Osteoblast (primary cell): ENCODE data around the gene MGAT4B. TPM values are rescaled to one million over a fixed set of nuclear protein-coding genes. Genes with fewer than 3 reads are reported as not detected.

Source experiments
- DNase-seq: peaks from one replicate; pipeline ENCODE4 v3.0.0; 2011; ENCODE audit warnings: low spot score, mixed read lengths; ENCODE audit not compliant: insufficient read length; ENCODE audit errors: missing footprints
- H2AFZ ChIP-seq: 2 replicates; pipeline ENCODE4 v1.6.0; 2011; ENCODE audit warnings: mild to moderate bottlenecking, low read length
- H3K27ac ChIP-seq: 2 replicates; pipeline ENCODE4 v1.5.1; 2011; ENCODE audit warnings: mild to moderate bottlenecking, low read depth, low read length, moderate library complexity
- H3K27me3 ChIP-seq: 2 replicates; pipeline ENCODE4 v1.6.0; 2012; ENCODE audit warnings: mild to moderate bottlenecking, control low read depth, inconsistent platforms, low read length, moderate library complexity; ENCODE audit not compliant: insufficient read depth
- H3K36me3 ChIP-seq: 2 replicates; pipeline ENCODE4 v1.5.1; 2011; ENCODE audit warnings: mild to moderate bottlenecking, low read length, control low read depth, moderate library complexity; ENCODE audit not compliant: insufficient read depth
- H3K4me1 ChIP-seq: 2 replicates; pipeline ENCODE4 v1.5.1; 2011; ENCODE audit warnings: mild to moderate bottlenecking, low read length, control low read depth, moderate library complexity; ENCODE audit not compliant: insufficient read depth
- H3K4me2 ChIP-seq: 2 replicates; pipeline ENCODE4 v1.6.0; 2011; ENCODE audit warnings: mild to moderate bottlenecking, low read length; ENCODE audit not compliant: insufficient read depth
- H3K4me3 ChIP-seq: fragments of 200-600 bp; sonication (generic); 3 replicates; pipeline ENCODE4 v1.5.1; 2012; ENCODE audit warnings: mild to moderate bottlenecking, low read length, inconsistent platforms; ENCODE audit not compliant: insufficient read depth
- H3K79me2 ChIP-seq: 2 replicates; pipeline ENCODE4 v1.6.0; 2012; ENCODE audit warnings: mild to moderate bottlenecking, low read length, control low read depth, inconsistent platforms; ENCODE audit not compliant: insufficient read depth
- H3K9me3 ChIP-seq: 2 replicates; pipeline ENCODE4 v1.5.1; 2011; ENCODE audit warnings: low read depth, low read length, control low read depth
- H4K20me1 ChIP-seq: 2 replicates; pipeline ENCODE4 v1.6.0; 2012; ENCODE audit warnings: mild to moderate bottlenecking, low read length, control low read depth; ENCODE audit not compliant: insufficient read depth
- CTCF ChIP-seq: IDR thresholded peaks from 2 replicates; pipeline ENCODE4 v1.5.1; 2011; ENCODE audit warnings: mild to moderate bottlenecking, low read depth, low read length, moderate library complexity; ENCODE audit errors: extremely low read depth
- total RNA-seq: library from RNA; depleted of rRNA; stranded (reverse); fragments of >200 nt; gene quantifications from 2 replicates; pipeline ENCODE4 v1.2.3, GENCODE V29; 2012

MGAT4B gene
- total RNA-seq, 1 donor: 95.9 TPM

GRCh38 chr5:179814090-179814489 lies 7.4 kb upstream of the MGAT4B start:
- Histone ChIP-seq H3K9me3 (no peaks in the 10 kb centered on the region), H3K4me1 (peaks cover 15% of the 10 kb centered on the region), H3K4me2 (no peak overlapping the region), H3K4me3 (no peak overlapping the region), H3K27ac (no peak overlapping the region), H3K79me2 (peaks cover 3% of the 10 kb centered on the region), H2AFZ (no peak overlapping the region), H3K27me3 (no peaks in the 10 kb centered on the region), H4K20me1 (no peaks in the 10 kb centered on the region), H3K36me3 (no peaks in the 10 kb centered on the region)
- peak; percentile 34 for DNase-seq
- no peak for TF ChIP-seq CTCF

GRCh38 chr5:179812997-179813607 lies 6.4 kb upstream of the MGAT4B start:
- Histone ChIP-seq H3K4me3 (no peak overlapping the region), H3K27me3 (no peaks in the 10 kb centered on the region), H3K27ac (no peak overlapping the region), H4K20me1 (no peaks in the 10 kb centered on the region), H3K36me3 (no peaks in the 10 kb centered on the region), H3K9me3 (no peaks in the 10 kb centered on the region), H3K4me1 (peaks cover 6% of the 10 kb centered on the region), H3K4me2 (no peak overlapping the region), H2AFZ (no peak overlapping the region), H3K79me2 (peaks cover 2% of the 10 kb centered on the region)
- no peak for TF ChIP-seq CTCF
- DNase-seq: peak; percentile 23

- no peak overlapping the region for H3K27ac ChIP-seq
- H3K4me2 ChIP-seq: no peak overlapping the region
- no peak overlapping the region for H2AFZ ChIP-seq
- no peaks in the 10 kb centered on the region for H3K27me3 ChIP-seq
- peak; percentile 9 for DNase-seq
- no peaks in the 10 kb centered on the region for H3K79me2 ChIP-seq
- H3K9me3 ChIP-seq: no peaks in the 10 kb centered on the region
- no peak for TF ChIP-seq CTCF
- no peaks in the 10 kb centered on the region for H4K20me1 ChIP-seq
- no peaks in the 10 kb centered on the region for H3K36me3 ChIP-seq
- peaks cover 3% of the 10 kb centered on the region for H3K4me1 ChIP-seq
- H3K4me3 ChIP-seq: no peak overlapping the region
These were observed 5.6 kb upstream of the MGAT4B start for GRCh38 chr5:179812135-179812825.

- H3K9me3 ChIP-seq: no peaks in the 10 kb centered on the region
- peaks cover 5% of the 10 kb centered on the region for H3K36me3 ChIP-seq
- peaks cover 37% of the 10 kb centered on the region for H4K20me1 ChIP-seq
- H3K4me3 ChIP-seq: peak overlapping the region; percentile 80
- no peaks in the 10 kb centered on the region for H3K27me3 ChIP-seq
- peaks cover 28% of the 10 kb centered on the region for H3K4me1 ChIP-seq
- H2AFZ ChIP-seq: peak overlapping the region; percentile 9
- peak overlapping the region; percentile 86 for H3K4me2 ChIP-seq
- H3K79me2 ChIP-seq: peaks cover 45% of the 10 kb centered on the region
- peak; percentile 98 for DNase-seq
- no peak for TF ChIP-seq CTCF
- H3K27ac ChIP-seq: peak overlapping the region; percentile 58
These were observed 977 bp downstream of the MGAT4B start for GRCh38 chr5:179805529-179806249.
